Muscle layer of colon (tissue), 2 donors: Measurements from ENCODE around the gene DOCK3.
"Not testable (repeated sequence)": the region's sequence is repeated elsewhere in the genome, so short reads cannot be mapped to it uniquely, and the experiment has no call there.

Experiments used
- H3K27ac ChIP-seq: one replicate; pipeline ENCODE4 v1.7.0; 2013; ENCODE audit warnings: low read depth, mild to moderate bottlenecking, low read length, moderate library complexity
- H3K27me3 ChIP-seq, 2 donors: one replicate each; pipeline ENCODE4 v1.7.0; 2013; ENCODE audit warnings: low read length in 2 of 2, mild to moderate bottlenecking in 2 of 2; ENCODE audit not compliant: insufficient read depth in 2 of 2, control insufficient read depth in 1 of 2
- H3K36me3 ChIP-seq: one replicate; pipeline ENCODE4 v1.7.0; 2013; ENCODE audit warnings: mild to moderate bottlenecking, low read length; ENCODE audit not compliant: insufficient read depth
- H3K4me1 ChIP-seq: one replicate; pipeline ENCODE4 v1.7.0; 2013; ENCODE audit warnings: mild to moderate bottlenecking, low read length; ENCODE audit not compliant: insufficient read depth
- H3K4me3 ChIP-seq, 2 donors: one replicate each; pipeline ENCODE4 v1.7.0; 2013; ENCODE audit warnings: low read length in 2 of 2, low read depth in 1 of 2, mild to moderate bottlenecking in 1 of 2, moderate library complexity in 1 of 2
- H3K9ac ChIP-seq: one replicate; pipeline ENCODE4 v1.7.0; 2013; ENCODE audit warnings: low read length
- H3K9me3 ChIP-seq: one replicate; pipeline ENCODE4 v1.7.0; 2013; ENCODE audit warnings: mild to moderate bottlenecking, low read length
- donor health status: abdominal sarcoma.
- donor health status: Adenocarcinoma of cecum.

Gene DOCK3

DNA sequence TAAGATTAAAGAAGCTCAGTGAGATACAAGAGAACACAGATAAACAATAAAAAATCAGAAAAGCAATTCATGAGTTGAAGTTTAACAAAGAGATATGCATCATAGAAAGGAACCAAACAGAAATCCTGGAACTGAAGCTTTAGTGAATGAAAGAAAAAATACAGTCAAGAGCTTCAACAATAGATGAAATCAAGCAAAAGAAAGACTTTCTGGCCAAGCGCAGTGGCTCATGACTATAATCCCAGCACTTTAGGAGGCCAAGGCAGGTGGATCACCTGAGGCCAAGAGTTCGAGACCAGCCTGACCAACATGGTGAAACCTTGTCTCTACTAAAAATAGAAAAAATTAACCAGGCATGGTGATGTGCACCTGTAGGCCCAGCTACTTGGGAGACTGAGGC lies 408.8 kb downstream of the DOCK3 start:
- Histone ChIP-seq H3K27me3 (no peaks in the 10 kb centered on the region), H3K9ac (no peak overlapping the region), H3K4me1 (no peaks in the 10 kb centered on the region), H3K36me3 (no peaks in the 10 kb centered on the region), H3K27ac (no peak overlapping the region), H3K4me3 (no peak overlapping the region), H3K9me3 (no peaks in the 10 kb centered on the region)

DNA sequence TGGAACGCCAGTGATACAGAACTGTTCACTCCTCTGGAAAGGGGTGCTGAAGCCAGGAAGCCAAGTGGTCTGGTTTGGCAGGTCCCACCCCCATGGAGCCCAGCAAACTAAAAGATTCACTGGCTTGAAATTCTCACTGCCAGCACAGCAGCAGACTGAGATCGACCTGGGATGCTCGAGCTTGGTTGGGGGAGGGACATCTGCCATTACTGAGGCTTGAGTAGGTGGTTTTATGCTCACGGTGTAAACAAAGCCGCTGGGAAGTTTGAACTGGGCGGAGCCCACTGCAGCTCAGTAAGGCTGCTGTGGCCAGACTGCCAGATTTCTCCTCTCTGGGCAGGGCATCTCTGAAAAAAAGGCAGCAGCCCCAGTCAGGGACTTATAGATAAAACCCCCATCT lies 417.4 kb downstream of the DOCK3 start:
- H3K36me3 ChIP-seq, H3K4me3 ChIP-seq, H3K9me3 ChIP-seq, H3K9ac ChIP-seq, H3K27ac ChIP-seq, H3K27me3 ChIP-seq, H3K4me1 ChIP-seq: not testable (repeated sequence)

DNA sequence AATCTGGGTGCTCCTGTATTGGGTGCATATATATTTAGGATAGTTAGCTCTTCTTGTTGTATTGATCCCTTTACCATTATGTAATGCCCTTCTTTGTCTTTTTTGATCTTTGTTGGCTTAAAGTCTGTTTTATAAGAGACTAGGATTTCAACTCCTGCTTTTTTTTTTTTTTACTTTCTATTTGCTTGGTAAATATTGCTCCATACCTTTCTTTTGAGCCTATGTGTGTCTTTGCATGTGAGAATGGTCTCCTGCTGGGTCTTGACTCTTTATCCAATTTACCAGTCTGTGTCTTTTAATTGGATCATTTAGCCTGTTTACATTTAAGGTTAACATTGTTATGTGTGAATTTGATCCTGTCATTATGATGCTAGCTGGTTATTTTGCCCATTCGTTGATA lies 420.1 kb downstream of the DOCK3 start:
- not testable (repeated sequence) for H3K36me3 ChIP-seq, H3K9me3 ChIP-seq, H3K27ac ChIP-seq, H3K27me3 ChIP-seq, H3K4me1 ChIP-seq, H3K4me3 ChIP-seq, H3K9ac ChIP-seq

DNA sequence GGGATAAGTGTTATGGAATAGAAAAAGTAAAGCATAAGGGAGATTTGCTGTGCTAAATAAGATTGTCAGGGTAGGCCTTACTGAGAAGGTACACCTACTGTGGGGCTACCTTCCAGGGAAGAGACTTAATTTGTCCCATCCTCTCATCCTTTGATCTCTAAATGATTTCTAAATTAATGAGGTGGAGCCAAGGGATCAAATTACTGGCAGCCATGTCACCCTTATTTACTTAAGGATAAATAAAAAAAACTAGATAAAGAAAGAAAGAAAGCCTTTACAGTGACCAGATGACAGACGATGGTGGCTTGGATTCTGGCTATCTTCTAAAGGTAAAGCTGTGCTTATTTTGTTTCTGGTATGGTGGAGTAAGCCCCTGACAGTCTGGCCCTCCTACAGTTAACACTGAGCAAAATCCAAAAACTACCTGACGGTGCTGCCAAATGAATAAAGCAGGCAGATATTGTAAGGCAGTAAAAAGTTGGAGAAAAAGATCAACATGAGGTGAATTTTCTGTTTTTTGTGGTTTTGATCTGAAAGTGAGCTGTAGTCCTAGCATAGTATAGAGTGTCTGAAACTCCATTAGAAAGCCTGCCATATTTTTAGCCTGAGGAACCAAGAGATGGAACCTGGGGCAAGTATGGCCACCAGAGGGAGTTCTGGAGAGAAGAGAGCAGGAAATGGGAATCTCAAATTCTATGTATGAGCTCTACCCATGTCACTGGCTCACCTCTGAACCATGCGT lies 425.2 kb downstream of the DOCK3 start:
- H3K36me3 ChIP-seq = no peaks in the 10 kb centered on the region
- no peak overlapping the region for H3K4me3 ChIP-seq
- no peak overlapping the region for H3K9ac ChIP-seq
- H3K27ac ChIP-seq = no peak overlapping the region
- no peaks in the 10 kb centered on the region for H3K4me1 ChIP-seq
- no peaks in the 10 kb centered on the region for H3K27me3 ChIP-seq
- no peaks in the 10 kb centered on the region for H3K9me3 ChIP-seq

DNA sequence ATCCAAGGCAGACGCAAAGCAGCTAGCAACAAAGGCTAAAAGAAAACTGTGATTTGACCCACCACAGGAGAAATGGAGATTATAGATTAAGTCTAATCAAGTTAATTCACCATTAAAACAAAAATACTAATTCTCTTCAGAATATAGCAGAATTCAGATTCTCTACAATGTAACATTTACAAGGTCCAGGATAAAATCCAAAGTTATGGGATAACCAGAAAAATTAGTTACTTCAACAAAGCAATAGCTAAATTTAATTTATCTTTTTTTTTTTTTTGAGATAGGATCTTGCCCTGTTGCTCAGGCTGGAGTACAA lies 425.8 kb downstream of the DOCK3 start:
- H3K27me3 ChIP-seq = no peaks in the 10 kb centered on the region
- no peaks in the 10 kb centered on the region for H3K36me3 ChIP-seq
- H3K4me1 ChIP-seq = no peaks in the 10 kb centered on the region
- H3K4me3 ChIP-seq = no peak overlapping the region
- no peak overlapping the region for H3K27ac ChIP-seq
- no peak overlapping the region for H3K9ac ChIP-seq
- no peaks in the 10 kb centered on the region for H3K9me3 ChIP-seq

DNA sequence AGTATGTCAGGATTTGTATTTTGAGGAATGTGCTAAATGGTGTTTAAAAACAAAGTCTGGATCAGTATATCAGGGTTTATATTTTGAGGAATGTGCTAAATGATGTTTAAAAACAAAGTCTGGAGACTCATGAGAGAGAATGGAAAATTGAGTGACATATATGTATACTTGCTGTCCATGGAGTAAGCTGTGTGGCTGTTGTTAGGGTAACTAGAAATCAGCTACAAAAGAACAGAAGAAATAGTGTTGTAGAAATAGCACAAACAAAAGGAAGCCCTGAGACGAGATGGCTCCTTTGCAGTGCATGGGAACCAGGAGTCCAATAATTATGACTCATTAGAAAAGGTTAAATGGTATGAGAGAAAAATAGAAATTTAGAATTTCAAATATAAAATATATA lies 427.7 kb downstream of the DOCK3 start:
- no peak overlapping the region for H3K27ac ChIP-seq

DNA sequence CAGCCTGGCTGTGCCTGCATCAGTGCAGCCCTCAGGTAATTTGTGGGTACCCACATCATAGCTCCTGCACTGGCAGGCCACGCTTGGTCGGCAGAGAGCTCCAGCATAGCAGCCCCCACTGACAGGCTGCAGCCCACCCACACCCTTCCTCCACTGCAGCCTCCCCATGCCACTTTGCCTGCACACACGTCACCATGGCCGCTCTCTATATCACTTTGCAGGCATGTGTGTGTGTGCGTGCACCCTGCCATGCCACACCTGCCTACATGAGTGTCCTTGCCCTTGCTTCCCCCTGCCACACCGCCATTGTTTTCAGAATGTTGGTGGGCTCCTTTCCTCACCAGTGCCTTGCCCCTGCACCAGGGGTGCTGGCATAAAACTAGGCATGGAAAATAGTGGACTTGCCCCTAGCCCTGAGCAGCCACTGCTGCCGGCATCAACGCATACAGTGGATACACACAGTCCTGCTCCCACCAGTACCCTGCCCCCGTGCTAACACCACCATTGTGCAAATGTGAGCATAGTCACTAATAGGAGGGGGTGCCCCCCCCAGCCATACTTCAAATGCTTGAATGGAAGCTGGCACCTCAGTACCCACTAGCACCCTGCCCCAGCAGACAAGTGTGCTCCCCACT lies 431.6 kb downstream of the DOCK3 start:
- no peaks in the 10 kb centered on the region for H3K36me3 ChIP-seq
- no peak overlapping the region for H3K27ac ChIP-seq
- no peak overlapping the region for H3K9ac ChIP-seq
- H3K4me1 ChIP-seq = no peaks in the 10 kb centered on the region
- no peaks in the 10 kb centered on the region for H3K27me3 ChIP-seq
- no peak overlapping the region for H3K4me3 ChIP-seq
- H3K9me3 ChIP-seq = no peaks in the 10 kb centered on the region

More for the DNA sequence above, 427.7 kb downstream of the DOCK3 start:
- no peaks in the 10 kb centered on the region for H3K27me3 ChIP-seq
- no peak overlapping the region for H3K9ac ChIP-seq
- H3K36me3 ChIP-seq = no peaks in the 10 kb centered on the region
- H3K4me1 ChIP-seq = no peaks in the 10 kb centered on the region
- no peak overlapping the region for H3K4me3 ChIP-seq
- no peaks in the 10 kb centered on the region for H3K9me3 ChIP-seq

DNA sequence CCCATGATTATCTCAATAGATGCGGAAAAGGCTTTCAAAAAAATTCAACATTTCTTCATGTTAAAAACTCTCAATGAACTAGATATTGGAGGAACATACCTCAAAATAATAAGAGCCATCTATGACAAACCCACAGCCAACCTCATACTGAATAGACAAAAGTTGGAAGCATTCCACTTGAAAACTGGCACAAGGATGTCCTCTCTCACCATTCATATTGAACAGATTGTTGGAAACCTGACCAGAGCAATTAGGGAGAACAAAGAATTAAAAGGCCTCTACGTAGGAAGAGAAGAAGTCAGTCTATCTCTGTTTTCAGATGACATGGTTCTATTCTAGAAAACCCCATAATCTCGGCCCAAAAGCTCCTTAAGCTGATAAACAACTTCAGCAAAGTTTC lies 435.9 kb downstream of the DOCK3 start:
- no peak overlapping the region for H3K4me3 ChIP-seq
- no peaks in the 10 kb centered on the region for H3K36me3 ChIP-seq
- H3K27ac ChIP-seq = no peak overlapping the region
- no peaks in the 10 kb centered on the region for H3K27me3 ChIP-seq
- H3K9ac ChIP-seq = no peak overlapping the region
- no peaks in the 10 kb centered on the region for H3K4me1 ChIP-seq
- H3K9me3 ChIP-seq = no peaks in the 10 kb centered on the region

DNA sequence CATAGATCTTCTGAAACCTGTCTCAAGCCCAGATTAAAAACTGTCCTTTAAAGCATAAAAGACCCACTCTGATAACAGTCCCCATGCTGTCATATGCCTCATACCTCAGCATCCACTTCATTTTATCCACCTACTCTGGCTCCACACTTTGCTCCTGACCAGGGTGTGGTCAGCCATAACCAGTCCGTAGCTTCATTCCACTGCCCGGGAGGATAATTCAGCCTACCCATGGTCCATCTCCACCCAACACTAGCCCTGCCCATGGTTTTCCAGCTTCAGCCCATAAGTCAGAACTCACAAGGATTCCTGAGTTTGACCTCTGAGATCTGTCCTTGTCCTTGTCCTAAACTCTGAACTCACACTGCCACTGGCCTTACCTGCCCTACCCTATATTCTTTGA lies 448.2 kb downstream of the DOCK3 start:
- H3K27me3 ChIP-seq = no peaks in the 10 kb centered on the region

DNA sequence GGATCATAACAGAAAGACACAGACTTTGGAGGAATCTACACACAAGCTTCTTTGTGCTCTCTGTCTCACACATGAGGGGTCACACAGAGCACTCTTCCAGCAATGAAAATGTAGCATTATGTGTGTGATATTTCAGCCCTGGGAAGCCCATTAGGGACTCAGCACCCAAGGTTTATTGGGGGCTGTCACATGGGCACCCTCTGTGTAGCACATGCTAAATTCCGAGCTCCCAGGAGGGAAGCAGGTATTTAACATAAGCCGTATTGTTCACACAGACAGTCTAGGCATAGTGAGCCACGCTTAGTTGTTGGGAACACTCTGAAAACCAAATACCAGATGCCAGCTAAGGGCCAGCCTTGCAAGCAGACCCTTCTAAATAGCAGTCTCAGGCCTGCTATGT lies 448.8 kb downstream of the DOCK3 start:
- Histone ChIP-seq H3K4me1 (no peaks in the 10 kb centered on the region), H3K4me3 (no peak overlapping the region), H3K27me3 (no peaks in the 10 kb centered on the region), H3K9ac (no peak overlapping the region), H3K27ac (no peak overlapping the region), H3K36me3 (no peaks in the 10 kb centered on the region), H3K9me3 (no peaks in the 10 kb centered on the region)

More for the DNA sequence above, 448.2 kb downstream of the DOCK3 start:
- Histone ChIP-seq H3K4me3 (no peak overlapping the region), H3K4me1 (no peaks in the 10 kb centered on the region), H3K9ac (no peak overlapping the region), H3K36me3 (no peaks in the 10 kb centered on the region), H3K27ac (no peak overlapping the region), H3K9me3 (no peaks in the 10 kb centered on the region)

DNA sequence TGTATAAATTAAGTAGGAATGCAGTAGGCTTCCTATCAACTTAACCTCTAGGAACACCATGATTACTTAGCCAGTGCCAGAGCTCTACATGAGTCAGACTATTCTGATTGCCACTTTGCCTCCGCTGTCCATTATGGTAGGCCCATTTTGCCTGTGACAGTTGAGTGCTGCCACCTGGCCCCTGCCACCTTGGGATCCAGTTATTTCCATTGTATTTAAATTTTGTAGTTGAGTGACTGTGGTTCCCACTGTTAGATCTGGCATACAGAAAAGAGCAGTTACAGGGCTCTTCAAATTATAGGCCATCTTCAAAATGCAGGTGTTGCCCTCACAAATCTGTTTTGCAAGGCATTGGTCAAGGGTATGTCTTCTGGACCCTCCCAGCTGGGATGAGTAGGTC lies 456.9 kb downstream of the DOCK3 start:
- not testable (repeated sequence) for H3K4me1 ChIP-seq, H3K27me3 ChIP-seq, H3K9me3 ChIP-seq, H3K36me3 ChIP-seq, H3K9ac ChIP-seq, H3K27ac ChIP-seq, H3K4me3 ChIP-seq

DNA sequence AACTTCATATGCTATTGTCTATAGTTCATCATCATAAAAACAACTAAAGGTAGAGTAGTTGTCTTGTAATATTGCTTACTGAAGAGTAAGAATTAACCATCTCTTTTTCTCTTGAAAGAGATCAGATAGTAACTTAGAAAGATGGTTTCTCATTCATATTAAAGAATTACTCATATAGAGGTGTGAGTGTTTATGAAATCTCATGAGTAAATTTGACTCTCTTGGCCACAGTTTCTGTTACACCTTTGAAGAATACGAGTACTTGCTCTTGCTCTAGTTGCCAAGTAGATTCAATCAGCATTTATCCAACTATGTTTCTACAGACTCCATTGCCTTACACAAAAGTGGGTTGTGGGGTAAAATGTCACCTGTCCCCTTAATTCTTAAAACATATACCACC lies 463.0 kb downstream of the DOCK3 start:
- Histone ChIP-seq H3K36me3 (no peaks in the 10 kb centered on the region), H3K27ac (no peak overlapping the region), H3K27me3 (no peaks in the 10 kb centered on the region), H3K9ac (no peak overlapping the region), H3K4me3 (no peak overlapping the region), H3K4me1 (no peaks in the 10 kb centered on the region), H3K9me3 (no peaks in the 10 kb centered on the region)
